Measurements from ENCODE around the gene HAL. TPM values are rescaled to one million over a fixed set of nuclear protein-coding genes. Genes with fewer than 3 reads are reported as not detected.
A peak's percentile ranks its signal among the peaks of the same experiment; 100 is the strongest.

The HAL gene
- total RNA-seq, 1 experiment from 2014 or later = 0.39 TPM

DNA sequence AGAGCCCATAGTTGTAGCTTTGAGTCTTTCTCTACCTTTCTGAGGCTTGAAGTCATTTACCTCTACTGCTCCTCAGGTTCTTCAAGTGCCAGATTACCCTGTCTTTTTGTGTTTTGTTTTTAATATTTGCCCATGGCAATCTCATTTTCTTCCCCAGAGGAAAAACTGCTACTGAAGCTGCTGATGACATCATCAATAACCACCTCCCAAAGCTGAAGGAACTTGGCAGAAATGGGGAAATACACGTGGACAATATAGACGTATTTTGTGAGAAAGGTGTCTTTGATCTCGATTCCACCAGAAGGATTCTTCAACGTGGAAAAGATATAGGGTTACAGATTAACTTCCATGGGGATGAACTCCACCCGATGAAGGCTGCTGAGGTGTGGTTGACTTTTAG is 35.9 kb downstream of the HAL start:
- POLR2A ChIA-PET = no interaction called here
- DNase-seq (ENCODE audit: low spot score) (no peak), ATAC-seq (no peak)
- H3K27me3 Mint-ChIP-seq (ENCODE audit: low read depth) = no peaks in the 10 kb centered on the region
- H3K9me3 Mint-ChIP-seq = no peaks in the 10 kb centered on the region
- H3K4me1 Mint-ChIP-seq = peaks cover 25% of the 10 kb centered on the region
- TF ChIP-seq, protein P1, sequence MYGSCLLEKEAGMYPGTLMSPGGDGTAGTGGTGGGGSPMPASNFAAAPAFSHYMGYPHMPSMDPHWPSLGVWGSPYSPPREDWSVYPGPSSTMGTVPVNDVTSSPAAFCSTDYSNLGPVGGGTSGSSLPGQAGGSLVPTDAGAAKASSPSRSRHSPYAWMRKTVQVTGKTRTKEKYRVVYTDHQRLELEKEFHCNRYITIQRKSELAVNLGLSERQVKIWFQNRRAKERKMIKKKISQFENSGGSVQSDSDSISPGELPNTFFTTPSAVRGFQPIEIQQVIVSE (CRISPR knock-in tag; IDR thresholded peaks at IDR 0.05; ENCODE audit: borderline replicate concordance) = no peak
- TF ChIP-seq ETV6 (CRISPR knock-in tag; IDR thresholded peaks at IDR 0.05) (no peak), ZNF219 (CRISPR knock-in tag; IDR thresholded peaks at IDR 0.05; ENCODE audit: borderline replicate concordance) (no peak), TP53 (CRISPR knock-in tag; IDR thresholded peaks at IDR 0.05) (no peak), ZNF138 (CRISPR knock-in tag; conservative IDR thresholded peaks at IDR 0.05) (no peak), ZNF671 (CRISPR knock-in tag; IDR thresholded peaks at IDR 0.05) (no peak), JUN (CRISPR knock-in tag; IDR thresholded peaks at IDR 0.05) (no peak), ZNF121 (CRISPR knock-in tag; IDR thresholded peaks at IDR 0.05) (no peak), CREB1 (CRISPR knock-in tag; IDR thresholded peaks at IDR 0.05) (no peak)
- TF ChIP-seq, protein P2, sequence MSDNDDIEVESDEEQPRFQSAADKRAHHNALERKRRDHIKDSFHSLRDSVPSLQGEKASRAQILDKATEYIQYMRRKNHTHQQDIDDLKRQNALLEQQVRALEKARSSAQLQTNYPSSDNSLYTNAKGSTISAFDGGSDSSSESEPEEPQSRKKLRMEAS (CRISPR knock-in tag; IDR thresholded peaks at IDR 0.05) = no peak
- TF ChIP-seq, protein P3, sequence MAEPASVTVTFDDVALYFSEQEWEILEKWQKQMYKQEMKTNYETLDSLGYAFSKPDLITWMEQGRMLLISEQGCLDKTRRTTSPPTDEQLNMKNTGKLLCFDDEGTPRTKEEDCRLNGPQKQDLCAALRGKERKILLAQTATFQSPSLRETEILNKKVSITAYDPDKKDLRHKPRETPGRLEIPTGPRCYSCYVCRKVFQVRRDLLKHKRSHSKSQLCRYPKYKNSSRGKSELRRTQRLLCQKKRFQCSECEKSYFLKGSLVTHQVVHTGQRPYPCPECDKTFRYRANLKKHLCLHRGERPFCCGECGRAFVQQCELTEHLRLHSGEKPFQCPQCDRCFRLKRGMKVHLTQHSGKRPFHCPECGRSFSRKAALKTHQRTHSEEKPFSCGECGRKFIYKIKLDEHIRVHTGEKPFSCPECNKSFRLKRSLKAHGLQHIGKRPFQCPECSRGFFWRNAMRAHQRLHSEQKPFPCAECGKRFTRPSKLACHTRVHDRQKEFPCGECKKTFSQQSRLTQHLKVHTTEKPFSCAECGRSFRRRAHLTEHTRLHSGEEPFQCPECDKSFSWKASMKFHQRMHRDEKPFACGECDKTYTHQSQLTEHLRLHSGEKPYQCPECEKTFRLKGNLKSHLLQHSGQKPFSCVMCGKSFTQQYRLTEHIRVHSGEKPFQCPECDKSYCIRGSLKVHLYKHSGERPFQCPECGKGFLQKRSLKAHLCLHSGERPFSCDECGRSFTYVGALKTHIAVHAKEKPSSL (CRISPR knock-in tag; conservative IDR thresholded peaks at IDR 0.05) = no peak
- TF ChIP-seq, protein P4, sequence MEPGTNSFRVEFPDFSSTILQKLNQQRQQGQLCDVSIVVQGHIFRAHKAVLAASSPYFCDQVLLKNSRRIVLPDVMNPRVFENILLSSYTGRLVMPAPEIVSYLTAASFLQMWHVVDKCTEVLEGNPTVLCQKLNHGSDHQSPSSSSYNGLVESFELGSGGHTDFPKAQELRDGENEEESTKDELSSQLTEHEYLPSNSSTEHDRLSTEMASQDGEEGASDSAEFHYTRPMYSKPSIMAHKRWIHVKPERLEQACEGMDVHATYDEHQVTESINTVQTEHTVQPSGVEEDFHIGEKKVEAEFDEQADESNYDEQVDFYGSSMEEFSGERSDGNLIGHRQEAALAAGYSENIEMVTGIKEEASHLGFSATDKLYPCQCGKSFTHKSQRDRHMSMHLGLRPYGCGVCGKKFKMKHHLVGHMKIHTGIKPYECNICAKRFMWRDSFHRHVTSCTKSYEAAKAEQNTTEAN (CRISPR knock-in tag; IDR thresholded peaks at IDR 0.05) = no peak
- TF ChIP-seq, protein P5, sequence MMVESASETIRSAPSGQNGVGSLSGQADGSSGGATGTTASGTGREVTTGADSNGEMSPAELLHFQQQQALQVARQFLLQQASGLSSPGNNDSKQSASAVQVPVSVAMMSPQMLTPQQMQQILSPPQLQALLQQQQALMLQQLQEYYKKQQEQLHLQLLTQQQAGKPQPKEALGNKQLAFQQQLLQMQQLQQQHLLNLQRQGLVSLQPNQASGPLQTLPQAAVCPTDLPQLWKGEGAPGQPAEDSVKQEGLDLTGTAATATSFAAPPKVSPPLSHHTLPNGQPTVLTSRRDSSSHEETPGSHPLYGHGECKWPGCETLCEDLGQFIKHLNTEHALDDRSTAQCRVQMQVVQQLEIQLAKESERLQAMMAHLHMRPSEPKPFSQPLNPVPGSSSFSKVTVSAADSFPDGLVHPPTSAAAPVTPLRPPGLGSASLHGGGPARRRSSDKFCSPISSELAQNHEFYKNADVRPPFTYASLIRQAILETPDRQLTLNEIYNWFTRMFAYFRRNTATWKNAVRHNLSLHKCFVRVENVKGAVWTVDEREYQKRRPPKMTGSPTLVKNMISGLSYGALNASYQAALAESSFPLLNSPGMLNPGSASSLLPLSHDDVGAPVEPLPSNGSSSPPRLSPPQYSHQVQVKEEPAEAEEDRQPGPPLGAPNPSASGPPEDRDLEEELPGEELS (CRISPR knock-in tag; IDR thresholded peaks at IDR 0.05) = no peak
- TF ChIP-seq, protein P6, sequence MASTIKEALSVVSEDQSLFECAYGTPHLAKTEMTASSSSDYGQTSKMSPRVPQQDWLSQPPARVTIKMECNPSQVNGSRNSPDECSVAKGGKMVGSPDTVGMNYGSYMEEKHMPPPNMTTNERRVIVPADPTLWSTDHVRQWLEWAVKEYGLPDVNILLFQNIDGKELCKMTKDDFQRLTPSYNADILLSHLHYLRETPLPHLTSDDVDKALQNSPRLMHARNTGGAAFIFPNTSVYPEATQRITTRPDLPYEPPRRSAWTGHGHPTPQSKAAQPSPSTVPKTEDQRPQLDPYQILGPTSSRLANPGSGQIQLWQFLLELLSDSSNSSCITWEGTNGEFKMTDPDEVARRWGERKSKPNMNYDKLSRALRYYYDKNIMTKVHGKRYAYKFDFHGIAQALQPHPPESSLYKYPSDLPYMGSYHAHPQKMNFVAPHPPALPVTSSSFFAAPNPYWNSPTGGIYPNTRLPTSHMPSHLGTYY (CRISPR knock-in tag; IDR thresholded peaks at IDR 0.05) = no peak
- TF ChIP-seq, protein P7, sequence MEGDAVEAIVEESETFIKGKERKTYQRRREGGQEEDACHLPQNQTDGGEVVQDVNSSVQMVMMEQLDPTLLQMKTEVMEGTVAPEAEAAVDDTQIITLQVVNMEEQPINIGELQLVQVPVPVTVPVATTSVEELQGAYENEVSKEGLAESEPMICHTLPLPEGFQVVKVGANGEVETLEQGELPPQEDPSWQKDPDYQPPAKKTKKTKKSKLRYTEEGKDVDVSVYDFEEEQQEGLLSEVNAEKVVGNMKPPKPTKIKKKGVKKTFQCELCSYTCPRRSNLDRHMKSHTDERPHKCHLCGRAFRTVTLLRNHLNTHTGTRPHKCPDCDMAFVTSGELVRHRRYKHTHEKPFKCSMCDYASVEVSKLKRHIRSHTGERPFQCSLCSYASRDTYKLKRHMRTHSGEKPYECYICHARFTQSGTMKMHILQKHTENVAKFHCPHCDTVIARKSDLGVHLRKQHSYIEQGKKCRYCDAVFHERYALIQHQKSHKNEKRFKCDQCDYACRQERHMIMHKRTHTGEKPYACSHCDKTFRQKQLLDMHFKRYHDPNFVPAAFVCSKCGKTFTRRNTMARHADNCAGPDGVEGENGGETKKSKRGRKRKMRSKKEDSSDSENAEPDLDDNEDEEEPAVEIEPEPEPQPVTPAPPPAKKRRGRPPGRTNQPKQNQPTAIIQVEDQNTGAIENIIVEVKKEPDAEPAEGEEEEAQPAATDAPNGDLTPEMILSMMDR (IDR thresholded peaks at IDR 0.05) = no peak
- H3K27ac Mint-ChIP-seq = no peak overlapping the region
- H3K4me3 Mint-ChIP-seq = no peak overlapping the region
- H3K36me3 Mint-ChIP-seq = no peaks in the 10 kb centered on the region
- CTCF ChIA-PET = interaction anchor here (2.5 kb wide), 1 partner anchor 42 kb away, joined by 20 read pairs; no protein-coding TSS in a partner anchor

DNA sequence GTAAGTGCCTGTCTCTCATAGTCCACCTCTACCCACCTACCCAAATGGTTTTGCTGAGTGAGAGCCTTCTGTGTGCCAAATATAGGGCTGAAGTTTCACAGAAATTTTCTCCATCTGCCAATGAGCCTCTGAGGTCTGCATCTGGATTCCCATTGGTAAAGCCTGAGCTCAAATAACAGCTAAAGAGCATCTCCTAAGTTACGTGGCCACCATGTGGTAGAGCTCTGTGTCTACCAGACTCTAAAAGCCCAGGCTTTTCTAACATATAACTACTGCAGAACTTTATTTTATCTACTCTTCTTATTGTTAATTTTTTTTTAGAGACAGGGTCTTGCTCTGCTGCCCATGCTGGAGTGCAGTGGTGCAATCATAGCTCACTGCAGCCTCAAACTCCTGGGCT is 37.0 kb downstream of the HAL start:
- Mint-ChIP-seq H3K27ac (no peak overlapping the region), H3K9me3 (no peaks in the 10 kb centered on the region), H3K4me1 (peaks cover 19% of the 10 kb centered on the region), H3K36me3 (no peaks in the 10 kb centered on the region), H3K4me3 (no peak overlapping the region), H3K27me3 (ENCODE audit: low read depth) (no peaks in the 10 kb centered on the region)
- ChIA-PET POLR2A (interaction anchor here (0.6 kb wide), 1 partner anchor 41 kb away, joined by 3 read pairs; no protein-coding TSS in a partner anchor), CTCF (interaction anchor here (0.9 to 2.5 kb wide), 11 partner anchors 12 to 384 kb away, joined by 3 to 20 read pairs (median 4); partner anchors contain the start of genes AMDHD1 and CCDC38)
- DNase-seq (ENCODE audit: low spot score) (no peak), ATAC-seq (peak; percentile 67)
- TF ChIP-seq CBFB (CRISPR knock-in tag; IDR thresholded peaks at IDR 0.05; ENCODE audit: low read depth) (no peak), GABPB1 (CRISPR knock-in tag; IDR thresholded peaks at IDR 0.05) (no peak), SP1 (CRISPR knock-in tag; conservative IDR thresholded peaks at IDR 0.05) (no peak), ELF4 (CRISPR knock-in tag; IDR thresholded peaks at IDR 0.05; ENCODE audit: low read depth) (no peak), RORB (CRISPR knock-in tag; IDR thresholded peaks at IDR 0.05) (no peak), SOX15 (CRISPR knock-in tag; IDR thresholded peaks at IDR 0.05) (no peak), NFYB (CRISPR knock-in tag; conservative IDR thresholded peaks at IDR 0.05; ENCODE audit: low read depth) (no peak)
- TF ChIP-seq, protein P8, sequence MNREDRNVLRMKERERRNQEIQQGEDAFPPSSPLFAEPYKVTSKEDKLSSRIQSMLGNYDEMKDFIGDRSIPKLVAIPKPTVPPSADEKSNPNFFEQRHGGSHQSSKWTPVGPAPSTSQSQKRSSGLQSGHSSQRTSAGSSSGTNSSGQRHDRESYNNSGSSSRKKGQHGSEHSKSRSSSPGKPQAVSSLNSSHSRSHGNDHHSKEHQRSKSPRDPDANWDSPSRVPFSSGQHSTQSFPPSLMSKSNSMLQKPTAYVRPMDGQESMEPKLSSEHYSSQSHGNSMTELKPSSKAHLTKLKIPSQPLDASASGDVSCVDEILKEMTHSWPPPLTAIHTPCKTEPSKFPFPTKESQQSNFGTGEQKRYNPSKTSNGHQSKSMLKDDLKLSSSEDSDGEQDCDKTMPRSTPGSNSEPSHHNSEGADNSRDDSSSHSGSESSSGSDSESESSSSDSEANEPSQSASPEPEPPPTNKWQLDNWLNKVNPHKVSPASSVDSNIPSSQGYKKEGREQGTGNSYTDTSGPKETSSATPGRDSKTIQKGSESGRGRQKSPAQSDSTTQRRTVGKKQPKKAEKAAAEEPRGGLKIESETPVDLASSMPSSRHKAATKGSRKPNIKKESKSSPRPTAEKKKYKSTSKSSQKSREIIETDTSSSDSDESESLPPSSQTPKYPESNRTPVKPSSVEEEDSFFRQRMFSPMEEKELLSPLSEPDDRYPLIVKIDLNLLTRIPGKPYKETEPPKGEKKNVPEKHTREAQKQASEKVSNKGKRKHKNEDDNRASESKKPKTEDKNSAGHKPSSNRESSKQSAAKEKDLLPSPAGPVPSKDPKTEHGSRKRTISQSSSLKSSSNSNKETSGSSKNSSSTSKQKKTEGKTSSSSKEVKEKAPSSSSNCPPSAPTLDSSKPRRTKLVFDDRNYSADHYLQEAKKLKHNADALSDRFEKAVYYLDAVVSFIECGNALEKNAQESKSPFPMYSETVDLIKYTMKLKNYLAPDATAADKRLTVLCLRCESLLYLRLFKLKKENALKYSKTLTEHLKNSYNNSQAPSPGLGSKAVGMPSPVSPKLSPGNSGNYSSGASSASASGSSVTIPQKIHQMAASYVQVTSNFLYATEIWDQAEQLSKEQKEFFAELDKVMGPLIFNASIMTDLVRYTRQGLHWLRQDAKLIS (CRISPR knock-in tag; IDR thresholded peaks at IDR 0.05; ENCODE audit: borderline replicate concordance) = no peak
- TF ChIP-seq, protein P2 (CRISPR knock-in tag; IDR thresholded peaks at IDR 0.05) = no peak

All from WTC11 (cell line).